ENCODE measurements around the gene KDM4B.

GRCh38 chr19:5040544-5041167, 71.7 kb downstream of the KDM4B start:
- no peak for TF ChIP-seq BHLHE40 (IDR thresholded peaks at IDR 0.05; ENCODE audit: borderline replicate concordance)
- TF ChIP-seq SUZ12 (IDR thresholded peaks at IDR 0.05) = no peak
- TF ChIP-seq FOXA1 (IDR thresholded peaks at IDR 0.05) = no peak
- TF ChIP-seq FOXM1 (IDR thresholded peaks at IDR 0.05; ENCODE audit: borderline replicate concordance) = no peak
- no peak for TF ChIP-seq PKNOX1 (IDR thresholded peaks at IDR 0.05)
- no peak for TF ChIP-seq CTBP1 (IDR thresholded peaks at IDR 0.05; ENCODE audit: borderline replicate concordance)
- no peak for TF ChIP-seq FOXK2 (IDR thresholded peaks at IDR 0.05)
- no peak for TF ChIP-seq ZNF384 (IDR thresholded peaks at IDR 0.05)
- TF ChIP-seq NFRKB (IDR thresholded peaks at IDR 0.05) = no peak
- TF ChIP-seq SP1 (IDR thresholded peaks at IDR 0.05) = no peak
- no peak for TF ChIP-seq LEF1 (IDR thresholded peaks at IDR 0.05; ENCODE audit: borderline replicate concordance)
- no peak for TF ChIP-seq TARDBP (IDR thresholded peaks at IDR 0.05)
- TF ChIP-seq ELF4 (IDR thresholded peaks at IDR 0.05) = no peak
- TF ChIP-seq L3MBTL2 (conservative IDR thresholded peaks at IDR 0.05) = no peak
